K562 (cell line): ENCODE data around the gene CXCL16. TPM values are rescaled to one million over a fixed set of nuclear protein-coding genes. Genes with fewer than 3 reads are reported as not detected.

Experiments
- E2F6 ChIP-seq, 2 experiments: IDR thresholded peaks; 2 replicates each; pipeline ENCODE4 v1.6.1; 2011; ENCODE audit warnings: borderline replicate concordance in 1 of 2, control low read depth in 1 of 2, low read depth in 1 of 2, low read length in 1 of 2, mild to moderate bottlenecking in 1 of 2, mixed read lengths in 1 of 2, moderate library complexity in 1 of 2; ENCODE audit not compliant: insufficient read depth in 1 of 2, insufficient read length in 1 of 2, poor library complexity in 1 of 2, severe bottlenecking in 1 of 2; ENCODE audit errors: extremely low read depth in 1 of 2
- EP400 ChIP-seq: fragments of 450-650 bp; IDR thresholded peaks from 2 replicates; pipeline ENCODE4 v1.6.1; 2017; ENCODE audit warnings: antibody characterized with exemption, mild to moderate bottlenecking, moderate library complexity
- FOXA3 ChIP-seq, 2 experiments: fragments of 450-650 bp in 1 of 2; sonication (generic) in 1 of 2; formaldehyde crosslinking; IDR thresholded peaks in 1 of 2; conservative IDR thresholded peaks in 1 of 2; 2 replicates each; pipeline versions ENCODE4 v1.4.0 to v1.8.0; 2020 to 2022; ENCODE audit warnings: mild to moderate bottlenecking in 2 of 2, missing genetic modification reagents in 1 of 2
- FOXP1 ChIP-seq: sonication (generic); formaldehyde crosslinking; IDR thresholded peaks from 2 replicates; pipeline ENCODE4 v1.8.0; 2022; ENCODE audit warnings: mild to moderate bottlenecking, missing genetic modification reagents
- MAFF ChIP-seq: IDR thresholded peaks from 2 replicates; pipeline ENCODE4 v1.6.1; 2012; ENCODE audit warnings: low read length, improper control_type of control experiment
- NCOA4 ChIP-seq: fragments of 450-650 bp; IDR thresholded peaks from 2 replicates; pipeline ENCODE4 v1.6.1; 2018; ENCODE audit warnings: mild to moderate bottlenecking; ENCODE audit not compliant: partially characterized antibody
- NUFIP1 ChIP-seq: fragments of 450-650 bp; IDR thresholded peaks from 2 replicates; pipeline ENCODE4 v1.6.1; 2018; ENCODE audit not compliant: partially characterized antibody
- PRDM10 ChIP-seq: fragments of 450-650 bp; IDR thresholded peaks from 2 replicates; pipeline ENCODE4 v1.6.1; 2018; ENCODE audit not compliant: partially characterized antibody
- SMARCC2 ChIP-seq: fragments of 450-650 bp; IDR thresholded peaks from 2 replicates; pipeline ENCODE4 v1.6.1; 2017; ENCODE audit warnings: antibody characterized with exemption, moderate library complexity, mild to moderate bottlenecking, low read depth
- TEAD4 ChIP-seq, 2 experiments: sonication (generic) in 1 of 2; formaldehyde crosslinking in 1 of 2; IDR thresholded peaks; 2 replicates each; pipeline versions ENCODE4 v1.6.1 to v1.8.0; 2012 to 2022; ENCODE audit warnings: borderline replicate concordance in 1 of 2, inconsistent platforms in 1 of 2, low read length in 1 of 2, mild to moderate bottlenecking in 1 of 2, missing genetic modification reagents in 1 of 2
- TFAP4 ChIP-seq: sonication (generic); formaldehyde crosslinking; IDR thresholded peaks from 2 replicates; pipeline ENCODE4 v1.8.0; 2022; ENCODE audit warnings: missing genetic modification reagents, mild to moderate bottlenecking, moderate library complexity, borderline replicate concordance
- ZHX1 ChIP-seq: fragments of 150-350 bp; conservative IDR thresholded peaks from 2 replicates; pipeline ENCODE4 v1.6.1; 2014; ENCODE audit warnings: low read length
- ZNF274 ChIP-seq: IDR thresholded peaks from 2 replicates; pipeline ENCODE4 v1.6.1; 2011; ENCODE audit warnings: low read depth, mild to moderate bottlenecking, low read length, moderate library complexity, borderline replicate concordance
- ZNF655 ChIP-seq: fragments of 250-450 bp; sonication (Bioruptor Pico); IDR thresholded peaks from 2 replicates; pipeline ENCODE4 v1.5.0; 2021
- polyA plus RNA-seq, 8 experiments: library from polyadenylated mRNA; depleted of rRNA in 4 of 8; stranded (reverse) in 5 of 8; unstranded in 3 of 8; fragments of >200 nt; fragmentation: Nextera tagmentation in 2 of 8; fragmentation: Illumina TruSeq in 1 of 8; extraction: Ambion mirVana in 2 of 8; extraction: Trizol in 1 of 8; gene quantifications; 2 replicates each; pipeline versions ENCODE4 v1.2.1 to v1.2.3, GENCODE V29; 2011 to 2014; ENCODE audit warnings: inconsistent platforms in 1 of 8, missing spikeins in 1 of 8
- total RNA-seq, 7 experiments: library from RNA; depleted of rRNA in 6 of 7; stranded (reverse); fragments of >200 nt in 6 of 7; fragmentation: Illumina TruSeq in 2 of 7; extraction: Trizol in 2 of 7; gene quantifications; 2 replicates each; pipeline versions ENCODE4 v1.2.1 to v1.2.3, GENCODE V29; 2011 to 2021; ENCODE audit warnings: low replicate concordance in 1 of 7

Gene CXCL16
- total and polyA plus RNA-seq, 9 of the 15 experiments (the other 6 are each of a cell fraction or from before 2014, with no cell fraction given) = 0.05 to 0.68 (median 0.22) TPM; not detected in 2

GRCh38 chr17:4782652-4783051 is 42.9 kb upstream of the CXCL16 start (continued):
- TF ChIP-seq NCOA4 = no peak
- TF ChIP-seq ZNF655 = no peak
- no peak for TF ChIP-seq SMARCC2
- TF ChIP-seq PRDM10 = no peak
- TF ChIP-seq FOXP1 (CRISPR knock-in tag) = no peak
- TF ChIP-seq TEAD4 (IDR thresholded peaks at IDR 0.05; ENCODE audit: low read length) = peak; percentile 11; the same call in 1 of the 2 replicates
- TF ChIP-seq TEAD4 (CRISPR knock-in tag; IDR thresholded peaks at IDR 0.05; ENCODE audit: borderline replicate concordance) = peak; percentile 65; the same call in 1 of the 2 replicates
- no peak for TF ChIP-seq ZNF274
- TF ChIP-seq E2F6 (IDR thresholded peaks at IDR 0.05; ENCODE audit: borderline replicate concordance in 1 of 2, extremely low read depth in 1 of 2, insufficient read depth in 1 of 2, insufficient read length in 1 of 2, low read depth in 1 of 2, low read length in 1 of 2, poor library complexity in 1 of 2, severe bottlenecking in 1 of 2) = peak; percentile 79 to 81
- no peak for TF ChIP-seq FOXA3 (CRISPR knock-in tag; conservative IDR thresholded peaks at IDR 0.05 in 1 of 2, IDR thresholded peaks at IDR 0.05 in 1 of 2)
- TF ChIP-seq ZHX1 = no peak
- no peak for TF ChIP-seq MAFF
- TF ChIP-seq TFAP4 (CRISPR knock-in tag) = peak; percentile 85
- no peak for TF ChIP-seq NUFIP1
- TF ChIP-seq EP400 = peak; percentile 17; the same call in 1 of the 2 replicates
